ENCODE results near the gene CUL2.

GRCh38 chr10:35000936-35001335, 89.2 kb downstream of the CUL2 start:
- TF ChIP-seq CTCF (IDR thresholded peaks at IDR 0.05 in 2 of 3, conservative IDR thresholded peaks at IDR 0.05 in 1 of 3; ENCODE audit: borderline replicate concordance in 1 of 3, insufficient read depth in 1 of 3, low read depth in 2 of 3, low read length in 2 of 3) (no peak), JUND (IDR thresholded peaks at IDR 0.05) (no peak), POLR2A (IDR thresholded peaks at IDR 0.05; ENCODE audit: borderline replicate concordance, extremely low read depth, insufficient read depth, insufficient read length) (no peak), TCF7L2 (IDR thresholded peaks at IDR 0.05; ENCODE audit: borderline replicate concordance, extremely low read depth, insufficient read depth, insufficient read length) (no peak), SP1 (IDR thresholded peaks at IDR 0.05; ENCODE audit: low read depth) (no peak), MAX (IDR thresholded peaks at IDR 0.05) (no peak), CEBPB (IDR thresholded peaks at IDR 0.05; ENCODE audit: low read depth) (no peak), EZH2 (IDR thresholded peaks at IDR 0.05) (no peak)

Measured in HCT116 (cell line).